Fibroblast of skin of right quadriceps (primary cell): ENCODE data around the gene CMTM3.
"Not testable (repeated sequence)": the region's sequence is repeated elsewhere in the genome, so short reads cannot be mapped to it uniquely, and the experiment has no call there.

Experiments used
- DNase-seq: peaks from one replicate; pipeline ENCODE4 v3.0.0-alpha.2; 2013

CMTM3 gene, protein sequence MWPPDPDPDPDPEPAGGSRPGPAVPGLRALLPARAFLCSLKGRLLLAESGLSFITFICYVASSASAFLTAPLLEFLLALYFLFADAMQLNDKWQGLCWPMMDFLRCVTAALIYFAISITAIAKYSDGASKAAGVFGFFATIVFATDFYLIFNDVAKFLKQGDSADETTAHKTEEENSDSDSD

DNA sequence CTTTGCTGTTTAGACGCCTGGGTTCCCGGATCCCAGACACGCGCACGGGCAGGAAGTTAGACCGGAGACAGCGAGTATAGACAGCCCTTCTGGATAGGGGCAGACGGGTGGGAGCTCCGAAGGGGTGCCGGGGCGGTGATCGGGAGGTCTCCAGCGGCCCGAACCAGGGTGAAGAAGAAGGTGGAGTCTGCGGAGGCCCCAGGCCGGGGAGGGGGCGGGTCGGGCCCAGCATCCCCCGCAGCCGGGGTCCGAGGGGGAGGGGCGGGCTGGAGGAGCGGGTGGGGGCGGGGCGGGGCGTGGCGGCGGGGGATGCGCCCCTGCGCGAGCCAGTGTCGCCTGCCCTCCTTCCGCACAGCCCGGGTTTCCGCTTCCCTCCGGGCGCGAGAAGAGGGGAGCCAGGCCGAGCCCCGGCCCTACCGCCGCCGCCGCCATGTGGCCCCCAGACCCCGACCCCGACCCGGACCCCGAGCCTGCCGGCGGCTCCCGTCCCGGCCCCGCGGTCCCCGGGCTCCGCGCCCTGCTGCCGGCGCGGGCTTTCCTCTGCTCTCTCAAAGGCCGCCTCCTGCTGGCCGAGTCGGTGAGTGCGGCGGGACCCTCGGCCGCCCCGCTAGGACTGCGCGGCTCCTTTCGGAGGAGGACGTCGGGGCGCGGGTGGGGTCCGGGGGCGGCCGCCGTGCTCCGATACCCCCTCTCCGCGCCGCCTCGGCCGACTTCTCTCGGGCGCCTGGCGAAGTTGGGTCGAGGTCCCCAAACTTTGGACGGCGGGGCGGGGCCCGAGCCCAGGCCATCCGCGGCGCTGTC is at the start of gene CMTM3:
CMTM3 (plus strand) TSS at position 329 of the 801 bp plus-strand sequence; CDS start at position 431, 102 bp downstream.
- DNase-seq = peak; percentile 64

DNA sequence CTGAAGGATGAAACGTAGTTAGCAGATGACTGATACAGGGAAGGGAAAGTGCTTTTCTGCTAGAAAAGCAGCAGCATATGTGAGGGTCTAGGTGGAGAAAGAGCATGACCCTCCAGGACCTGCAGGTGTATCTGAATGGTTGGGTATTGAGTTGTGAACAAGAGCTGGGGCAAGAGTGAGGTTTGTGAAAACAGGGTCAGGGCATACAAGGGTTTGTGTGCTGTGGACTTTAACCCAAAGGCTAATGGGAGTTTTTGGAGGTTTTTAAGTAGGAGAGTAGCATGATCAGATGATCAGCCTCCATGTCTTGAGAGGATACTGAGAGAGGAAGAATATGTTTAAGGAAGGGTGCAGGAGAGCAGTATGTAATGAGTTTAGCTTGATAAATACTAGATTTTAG is 44.4 kb upstream of the CMTM3 start:
- no peak for DNase-seq

DNA sequence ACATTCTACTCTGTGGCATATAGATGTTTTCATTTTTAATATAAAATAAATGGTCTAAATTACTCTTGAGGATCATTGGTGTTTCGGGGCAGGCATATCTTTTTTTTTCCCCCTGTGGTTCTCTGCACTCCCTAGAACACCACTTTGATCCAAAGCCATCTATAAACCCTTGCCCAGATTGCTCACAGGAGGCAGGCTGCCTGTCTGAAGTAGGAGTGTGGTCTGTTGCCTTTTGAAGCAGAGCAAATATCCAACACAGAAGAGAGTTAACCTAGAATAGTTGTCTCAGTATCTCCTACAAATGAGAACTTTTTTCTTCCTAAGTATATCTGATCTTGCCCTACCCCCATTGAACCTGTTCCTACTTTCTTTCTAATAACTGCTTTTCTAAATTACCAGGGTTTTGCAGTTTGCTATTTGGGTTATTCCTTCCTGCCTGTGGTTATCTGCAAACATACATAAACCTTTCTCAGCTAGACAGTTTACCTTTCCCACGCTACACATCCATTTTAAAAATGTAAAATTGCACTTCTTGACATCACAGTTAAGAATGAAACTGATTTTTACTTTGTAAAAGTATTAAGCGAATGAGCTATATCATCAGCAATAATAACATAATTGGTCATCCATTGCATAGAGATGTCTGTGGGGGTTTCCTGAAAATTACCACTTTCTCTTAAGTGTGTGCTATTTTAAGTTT is 43.0 kb upstream of the CMTM3 start:
- no peak for DNase-seq

DNA sequence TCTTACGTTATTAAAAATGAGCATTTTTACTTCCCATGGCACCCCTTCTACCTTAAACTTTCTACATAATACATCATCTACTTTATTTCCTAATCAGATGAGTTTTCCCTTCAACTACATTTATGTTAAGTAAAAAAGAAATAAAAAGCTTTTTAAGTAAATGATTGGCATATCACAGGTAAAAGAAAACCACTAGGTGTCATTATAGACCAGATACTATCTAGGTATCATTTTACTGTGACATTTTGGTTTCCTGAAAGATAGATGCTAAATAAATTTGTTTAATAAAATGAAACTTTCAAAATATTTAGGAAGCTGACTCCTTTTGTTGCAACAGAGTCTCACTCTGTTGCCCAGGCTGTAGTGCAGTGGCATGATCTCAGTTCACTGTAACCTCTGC is 42.1 kb upstream of the CMTM3 start:
- no peak for DNase-seq

DNA sequence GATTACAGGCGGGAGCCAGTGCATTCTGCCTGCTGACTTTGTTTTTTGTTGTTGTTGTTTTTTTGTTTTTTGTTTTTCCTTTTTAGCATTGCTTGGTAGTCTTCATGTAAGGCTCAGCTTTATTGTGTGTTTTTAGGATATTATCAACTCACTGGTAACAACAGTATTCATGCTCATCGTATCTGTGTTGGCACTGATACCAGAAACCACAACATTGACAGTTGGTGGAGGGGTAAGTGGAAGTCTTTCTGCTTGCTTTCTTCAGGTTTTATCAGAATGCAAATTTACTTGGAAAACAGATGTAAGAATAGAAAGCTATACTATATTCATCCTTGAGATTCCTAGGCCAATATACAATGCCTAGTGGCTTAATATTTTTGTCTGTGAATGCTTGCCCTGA is 41.5 kb upstream of the CMTM3 start:
- DNase-seq = no peak

DNA sequence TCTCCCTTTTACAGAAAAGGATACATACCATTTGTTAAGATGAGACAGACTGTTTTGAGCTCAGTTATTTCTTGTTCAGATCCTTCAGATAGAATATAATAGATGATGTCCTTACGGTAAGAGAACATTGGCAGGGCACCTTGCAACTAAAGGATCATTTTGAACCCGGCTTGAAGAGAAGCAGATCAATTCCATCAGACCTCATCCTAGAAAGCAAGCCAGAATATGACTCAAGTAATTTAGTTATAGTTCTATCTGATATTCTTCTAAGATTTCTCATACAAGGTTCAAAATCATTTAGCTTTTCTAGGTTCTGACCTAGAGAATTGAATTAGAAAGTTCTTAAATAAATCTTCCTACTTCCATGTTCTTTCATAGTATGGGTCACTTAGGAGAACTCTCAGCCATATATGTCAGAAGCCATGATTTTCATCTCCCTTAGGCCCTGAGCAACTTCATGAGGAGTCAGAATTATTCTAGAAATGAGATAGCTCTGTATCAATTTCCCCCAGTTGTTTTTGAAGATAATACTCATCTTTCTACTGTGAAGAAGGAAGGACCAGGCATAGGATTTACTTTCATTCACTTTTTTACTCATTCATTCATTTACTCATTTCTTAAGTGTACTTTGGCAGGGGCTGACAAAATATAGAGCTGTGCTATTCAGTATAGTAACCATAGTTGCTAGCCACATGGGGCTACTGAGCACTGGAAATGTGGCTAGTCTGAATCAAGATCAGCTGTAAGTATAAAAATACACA is 40.8 kb upstream of the CMTM3 start:
- no peak for DNase-seq

DNA sequence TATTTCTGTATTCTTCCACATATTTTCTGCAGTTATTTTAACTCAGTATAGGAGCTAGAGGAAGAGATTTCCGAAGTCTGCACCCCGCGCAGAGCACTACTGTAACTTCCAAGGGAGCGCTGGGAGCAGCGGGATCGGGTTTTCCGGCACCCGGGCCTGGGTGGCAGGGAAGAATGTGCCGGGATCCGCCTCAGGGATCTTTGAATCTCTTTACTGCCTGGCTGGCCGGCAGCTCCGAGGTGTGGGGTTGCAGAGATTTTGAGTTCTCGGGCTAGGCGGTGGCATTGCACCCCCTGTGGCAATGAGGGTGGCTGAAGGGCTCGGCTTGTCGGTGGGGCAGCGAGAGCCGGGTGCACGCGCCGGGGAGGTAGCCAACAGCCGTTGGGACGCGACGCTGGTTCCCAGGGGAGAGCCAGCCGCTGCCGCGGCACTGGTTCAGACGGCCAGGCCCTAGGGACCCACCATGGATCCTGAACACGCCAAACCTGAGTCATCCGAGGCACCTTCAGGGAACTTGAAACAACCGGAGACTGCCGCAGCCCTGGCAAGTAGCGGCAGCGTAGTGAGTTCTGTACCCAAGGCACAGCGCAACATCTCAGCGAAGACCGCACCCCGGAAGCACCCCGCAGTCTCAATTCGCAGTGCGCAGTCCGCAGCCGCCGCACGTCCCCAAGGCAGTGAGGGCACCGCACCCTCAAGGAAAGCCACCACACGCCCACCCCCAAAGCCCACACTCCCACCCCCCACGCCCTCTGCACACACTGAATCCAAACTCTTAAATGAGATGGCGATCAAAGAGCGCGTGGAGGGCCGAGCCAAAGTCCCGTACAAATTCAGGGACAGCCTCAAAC is 38.2 kb upstream of the CMTM3 start, which contains the start of gene CMTM1:
CMTM1 (plus strand) TSS at position 389 of the 851 bp plus-strand sequence; CDS start at position 464, 75 bp downstream.
- no peak for DNase-seq

DNA sequence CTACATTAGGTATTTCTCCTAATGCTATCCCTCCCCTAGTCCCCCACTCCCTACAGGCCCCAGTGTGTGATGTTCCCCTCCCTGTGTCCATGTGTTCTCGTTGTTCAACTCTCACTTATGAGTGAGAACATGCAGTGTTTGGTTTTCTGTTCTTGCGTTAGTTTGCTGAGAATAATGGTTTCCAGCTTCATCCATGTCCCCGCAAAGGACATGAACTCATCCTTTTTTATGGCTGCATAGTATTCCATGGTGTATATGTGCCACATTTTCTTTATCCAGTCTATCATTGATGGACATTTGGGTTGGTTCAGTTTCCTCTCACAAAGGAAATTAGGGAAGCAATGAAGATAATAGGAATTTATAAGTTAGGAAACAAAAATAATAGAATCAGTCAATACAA is 37.2 kb upstream of the CMTM3 start:
- DNase-seq = not testable (repeated sequence)

DNA sequence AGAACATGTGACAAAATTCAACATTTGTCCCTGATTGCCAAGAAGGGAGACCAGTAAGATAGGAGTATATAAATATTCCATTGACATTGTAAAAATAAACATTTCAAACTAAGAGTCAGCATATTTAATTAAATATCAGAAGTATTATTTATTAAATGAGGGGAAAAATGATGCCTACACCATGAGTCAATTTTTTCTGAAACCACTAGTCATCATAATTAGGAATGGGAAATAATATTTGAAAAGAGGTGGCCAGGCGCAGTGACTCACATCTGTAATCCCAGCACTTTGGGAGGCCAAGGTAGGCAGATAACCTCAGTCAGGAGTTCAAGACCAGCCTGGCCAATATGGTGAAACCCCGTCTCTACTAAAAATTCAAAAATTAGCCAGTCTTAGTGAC is 36.1 kb upstream of the CMTM3 start:
- peak; percentile 27 for DNase-seq

DNA sequence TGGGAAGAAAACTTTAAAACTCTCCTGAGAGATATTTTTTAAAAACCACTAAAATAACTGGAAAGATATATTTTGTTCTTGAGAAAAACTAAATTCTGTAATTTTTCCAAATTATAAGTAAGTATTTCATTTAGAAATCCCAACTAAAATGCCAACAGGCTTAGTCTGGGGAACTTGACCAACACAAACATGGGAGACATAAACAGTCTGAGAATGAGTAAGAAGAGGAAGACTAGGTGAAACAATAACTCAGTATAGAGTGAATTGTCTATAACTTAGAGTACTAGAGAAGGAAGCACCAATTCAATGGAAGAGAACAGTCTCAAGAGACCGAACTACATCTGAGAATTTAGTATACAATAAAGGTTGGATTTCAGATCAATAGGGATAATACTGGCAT is 35.4 kb upstream of the CMTM3 start:
- peak; percentile 46 for DNase-seq

DNA sequence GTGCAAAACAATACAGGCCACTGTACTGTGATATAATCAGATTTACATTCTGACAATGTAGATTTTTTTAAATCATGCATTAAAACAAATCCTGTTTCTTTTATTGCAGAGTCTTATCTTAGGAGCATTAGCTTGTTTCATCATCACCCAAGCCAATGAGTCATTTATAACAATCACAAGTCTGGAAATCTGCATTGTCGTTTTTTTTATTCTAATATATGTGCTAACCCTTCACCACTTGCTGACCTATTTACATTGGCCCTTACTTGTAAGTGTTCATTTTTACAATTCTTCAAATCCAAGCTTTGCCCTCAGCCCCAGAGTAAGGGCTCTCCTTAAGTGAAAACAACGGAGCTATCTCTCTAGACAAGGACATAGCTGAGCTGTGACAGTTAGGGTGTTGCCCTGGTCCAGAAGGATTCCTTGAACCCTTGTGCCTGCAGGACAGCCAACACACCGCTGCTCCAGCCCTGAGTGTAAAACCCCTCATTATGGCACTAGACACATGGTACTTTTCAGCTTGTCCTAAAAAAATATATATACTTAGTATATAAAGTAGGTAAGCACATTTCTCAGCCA is 34.6 kb upstream of the CMTM3 start:
- peak; percentile 48 for DNase-seq

DNA sequence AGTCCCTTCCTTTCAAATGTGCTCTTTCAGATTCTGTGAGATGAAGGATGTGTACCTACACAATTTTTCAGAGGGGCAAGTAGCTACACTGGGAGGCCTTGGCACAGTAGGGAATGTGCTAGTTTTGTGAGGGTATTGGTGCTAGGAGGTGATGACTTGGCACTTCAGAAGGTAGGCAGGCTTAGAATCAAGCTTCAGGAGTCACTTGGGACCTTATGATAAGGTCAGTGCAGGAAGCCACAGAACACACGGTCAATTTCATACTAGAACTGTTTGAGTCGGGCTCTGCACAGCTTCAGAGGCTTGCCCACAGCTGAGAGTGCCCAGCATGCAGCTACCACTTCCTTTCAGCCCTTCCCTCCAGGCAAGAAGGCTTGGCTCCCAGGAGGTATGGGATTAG is 32.1 kb upstream of the CMTM3 start:
- no peak for DNase-seq

DNA sequence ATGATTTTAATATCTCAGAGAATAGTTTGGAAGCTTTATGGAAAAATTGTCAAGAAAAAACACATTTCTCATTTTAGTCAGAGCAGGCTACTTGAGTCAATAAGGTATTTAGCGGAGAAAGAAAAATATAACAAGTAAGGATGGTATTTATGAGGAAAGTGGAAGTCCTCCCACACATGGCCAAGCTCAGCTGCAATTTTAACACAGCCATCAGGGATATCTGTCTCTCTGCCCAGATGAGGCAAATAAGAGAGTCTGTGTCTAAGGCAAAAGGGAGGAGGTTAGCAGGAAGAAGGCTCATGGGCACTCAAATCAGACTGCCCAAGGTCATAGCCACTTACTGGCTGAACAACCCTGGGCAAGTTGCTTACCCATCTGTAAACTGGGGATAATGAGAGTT is 30.4 kb upstream of the CMTM3 start:
- no peak for DNase-seq

DNA sequence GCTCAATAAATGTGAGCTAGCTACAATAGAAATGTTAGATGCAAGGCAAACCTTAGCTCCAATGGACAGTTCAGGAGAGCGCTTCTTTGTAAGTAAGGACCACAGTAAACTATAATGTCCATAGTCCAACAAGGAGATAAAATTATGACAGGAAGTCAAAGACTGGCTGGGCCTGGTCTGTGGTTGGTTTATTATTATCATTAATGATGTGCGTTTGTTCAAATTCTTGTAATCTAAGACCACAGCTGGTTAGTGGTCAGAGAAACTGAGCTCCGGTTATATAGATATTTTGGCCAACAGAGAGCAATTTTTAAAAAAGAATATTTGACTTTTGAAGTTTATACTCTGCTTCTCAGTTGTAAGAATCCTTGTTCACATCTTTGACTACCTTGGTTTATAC is 30.0 kb upstream of the CMTM3 start:
- no peak for DNase-seq

DNA sequence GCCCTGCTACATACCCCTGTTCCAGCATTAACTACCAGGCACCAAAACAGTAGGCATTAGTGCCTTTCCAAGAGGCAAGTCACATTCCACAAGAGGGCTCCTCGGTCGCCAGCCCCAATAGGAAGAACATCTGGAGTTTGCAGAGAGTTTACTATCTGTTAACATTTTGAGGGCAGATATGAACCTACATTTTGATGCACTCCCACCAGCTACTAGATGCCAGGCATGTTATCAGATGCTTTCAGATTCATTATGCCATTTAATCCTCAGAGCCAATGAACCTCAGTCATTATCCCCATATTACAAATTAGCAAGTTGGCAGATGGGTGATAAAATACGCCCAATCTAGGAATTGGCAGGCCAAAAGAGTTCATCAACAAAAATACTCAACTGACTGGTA is 29.4 kb upstream of the CMTM3 start:
- no peak for DNase-seq

DNA sequence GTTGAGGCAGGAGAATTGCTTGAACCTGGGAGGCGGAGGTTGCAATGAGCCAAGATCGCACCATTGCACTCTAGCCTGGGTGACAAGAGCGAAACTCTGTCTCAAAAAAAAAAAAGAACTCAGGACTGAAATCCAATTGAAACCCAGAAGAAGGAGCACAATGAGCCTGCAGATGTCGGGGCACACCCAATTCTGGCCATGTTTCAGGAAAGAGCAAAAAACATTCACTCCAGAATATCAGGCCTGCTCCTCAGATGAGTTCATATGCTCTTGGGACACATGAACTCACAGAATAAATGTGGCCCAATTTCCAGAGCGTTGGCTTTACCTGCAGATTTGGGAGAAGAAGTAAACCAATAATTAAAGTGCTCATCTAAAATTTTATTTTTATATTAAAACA is 28.2 kb upstream of the CMTM3 start:
- no peak for DNase-seq

DNA sequence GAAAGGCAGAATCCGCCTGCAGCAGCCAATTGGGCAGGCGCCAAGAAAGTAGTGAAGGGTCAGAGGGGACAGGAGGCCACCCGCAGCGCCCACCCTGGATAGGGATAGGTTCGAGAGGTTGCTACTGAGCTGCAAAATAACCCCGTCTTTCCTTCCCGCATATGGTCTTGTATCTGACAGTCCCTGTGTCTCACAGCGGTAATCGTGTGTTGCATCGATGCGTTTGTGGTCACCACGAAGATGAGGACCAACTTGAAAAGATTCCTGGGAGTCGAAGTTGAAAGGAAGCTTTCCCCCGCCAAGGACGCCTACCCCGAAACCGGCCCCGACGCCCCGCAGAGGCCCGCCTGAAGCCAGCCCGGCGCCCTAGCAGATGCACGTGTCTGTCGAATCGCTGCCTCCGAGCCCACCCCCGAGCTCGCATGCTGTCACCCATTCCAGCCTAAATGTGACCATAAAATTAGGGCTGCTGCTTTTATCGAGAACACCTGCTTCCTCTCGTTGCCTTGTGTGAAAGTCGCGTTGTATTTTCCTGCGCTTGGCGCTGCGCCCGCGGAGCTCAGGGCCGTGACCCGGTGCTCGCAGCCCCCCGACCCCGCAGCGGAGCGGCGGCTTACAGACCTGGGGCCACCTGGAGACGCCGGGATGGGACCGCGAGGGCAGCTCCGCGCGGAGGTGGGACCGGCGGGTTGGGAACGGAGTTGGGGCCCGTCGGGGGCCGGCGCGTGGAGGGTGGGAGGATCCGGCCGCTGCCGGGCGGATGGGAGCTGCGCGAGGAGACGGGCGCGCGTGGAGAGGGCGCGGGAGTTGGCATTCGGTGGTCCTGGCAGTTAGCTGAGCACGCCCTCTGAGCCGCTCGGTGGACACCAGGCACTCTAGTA is 25.6 kb upstream of the CMTM3 start, which contains the start of gene CMTM2:
CMTM2 (plus strand) TSS at position 813 of the 881 bp plus-strand sequence. CDS start 145 bp downstream, outside the sequence.
- DNase-seq = no peak

DNA sequence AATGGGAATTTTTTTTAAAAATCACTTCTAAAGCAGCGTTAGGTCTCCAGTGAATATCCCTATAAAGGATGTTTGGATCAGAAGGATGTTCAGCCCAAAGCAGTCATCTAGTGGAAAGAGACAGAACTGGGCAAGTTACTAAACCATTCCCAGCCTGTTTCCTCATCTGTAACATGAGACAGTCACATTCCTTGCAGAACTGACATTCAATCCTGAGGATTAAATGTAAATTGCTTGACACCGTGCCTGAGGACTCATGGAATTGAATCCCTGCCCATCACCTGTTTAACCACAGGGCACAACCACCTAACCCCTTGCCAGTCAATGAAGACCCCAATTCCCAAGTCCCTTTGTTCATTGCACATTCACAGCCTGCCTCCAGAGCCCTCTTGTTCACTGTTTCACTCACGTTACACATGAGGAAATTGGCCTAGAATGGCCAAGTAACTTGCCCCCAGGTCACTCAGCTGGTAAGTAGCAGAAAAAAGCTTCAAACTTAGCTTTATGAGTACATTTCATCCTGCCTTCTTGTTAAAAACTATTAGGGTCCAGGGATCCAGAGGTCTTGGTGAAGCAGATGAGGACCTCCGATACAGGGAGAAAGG is 23.8 kb upstream of the CMTM3 start:
- peak; percentile 78 for DNase-seq

DNA sequence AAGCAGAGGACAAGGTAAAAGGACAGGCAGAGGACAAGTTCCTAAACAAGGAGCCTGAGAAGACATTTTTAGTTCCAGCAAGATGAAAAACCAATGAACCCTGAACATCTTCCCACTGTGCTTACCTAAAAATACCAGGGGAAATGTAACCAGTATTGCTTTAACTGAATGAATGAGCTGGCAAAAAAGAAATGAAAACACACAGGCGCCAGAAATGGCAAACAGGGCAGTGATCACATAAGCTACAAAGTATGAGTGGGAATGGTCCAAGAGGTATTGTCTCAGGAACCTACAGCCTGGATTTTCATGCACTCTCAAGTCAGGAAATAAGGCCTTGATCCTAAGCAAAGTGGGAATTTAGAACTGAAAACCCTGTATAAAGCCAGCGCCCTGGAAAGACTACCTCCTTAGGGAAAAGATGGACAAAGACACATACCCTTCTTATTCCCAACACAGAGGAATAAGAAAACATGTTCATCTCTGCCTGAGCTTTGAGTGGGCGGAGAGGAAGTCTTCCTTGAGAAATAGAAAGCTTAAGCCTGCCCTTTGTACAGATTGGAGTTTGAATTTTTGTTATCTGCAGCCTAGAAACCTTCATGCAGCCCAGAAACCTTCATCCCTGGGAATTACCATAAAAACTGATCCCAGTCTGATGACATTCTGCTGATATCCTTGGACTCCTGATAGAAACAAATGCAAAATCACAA is 23.1 kb upstream of the CMTM3 start:
- DNase-seq = no peak
